Hepatocyte (in vitro differentiated cells): ENCODE measurements around the gene AAK1. TPM values are rescaled to one million over a fixed set of nuclear protein-coding genes. Genes with fewer than 3 reads are reported as not detected.

Experiments used
- DNase-seq: peaks from one replicate; pipeline ENCODE4 v3.0.0-alpha.2; 2016; ENCODE audit warnings: low spot score
- H2AFZ ChIP-seq: fragments of 200-600 bp; sonication (generic); 2 replicates; pipeline ENCODE4 v1.6.0; 2016; ENCODE audit warnings: antibody characterized with exemption, mild to moderate bottlenecking
- H3K27ac ChIP-seq: fragments of 200-600 bp; sonication (generic); 2 replicates; pipeline ENCODE4 v1.5.1; 2016; ENCODE audit warnings: mild to moderate bottlenecking
- H3K27me3 ChIP-seq: fragments of 200-600 bp; sonication (generic); 2 replicates; pipeline ENCODE4 v1.6.1; 2016
- H3K36me3 ChIP-seq: fragments of 200-600 bp; sonication (generic); replicated peaks from 2 replicates; pipeline ENCODE4 v1.5.1; 2016; ENCODE audit warnings: low read depth; ENCODE audit not compliant: insufficient read depth
- H3K4me1 ChIP-seq: fragments of 200-600 bp; sonication (generic); 2 replicates; pipeline ENCODE4 v1.5.1; 2016; ENCODE audit warnings: mild to moderate bottlenecking, moderate library complexity; ENCODE audit not compliant: insufficient read depth
- H3K4me2 ChIP-seq: fragments of 200-600 bp; sonication (generic); 2 replicates; pipeline ENCODE4 v1.6.0; 2016
- H3K4me3 ChIP-seq: fragments of 200-600 bp; sonication (generic); 2 replicates; pipeline ENCODE4 v1.5.1; 2016; ENCODE audit warnings: mild to moderate bottlenecking
- H3K79me2 ChIP-seq: fragments of 200-600 bp; sonication (generic); 2 replicates; pipeline ENCODE4 v1.6.0; 2017; ENCODE audit warnings: mild to moderate bottlenecking
- H3K9me2 ChIP-seq: fragments of 200-600 bp; sonication (generic); replicated peaks from 2 replicates; pipeline ENCODE4 v1.6.0; 2017; ENCODE audit warnings: mild to moderate bottlenecking; ENCODE audit not compliant: insufficient read depth
- H3K9me3 ChIP-seq: fragments of 200-600 bp; sonication (generic); 2 replicates; pipeline ENCODE4 v1.5.1; 2016; ENCODE audit warnings: low read depth, mild to moderate bottlenecking
- H4K20me1 ChIP-seq: fragments of 200-600 bp; sonication (generic); 2 replicates; pipeline ENCODE4 v1.6.0; 2016; ENCODE audit warnings: mild to moderate bottlenecking; ENCODE audit not compliant: insufficient read depth, poor library complexity, severe bottlenecking
- EZH2 ChIP-seq: fragments of 200-600 bp; sonication (generic); IDR thresholded peaks from 2 replicates; pipeline ENCODE4 v1.6.1; 2016; ENCODE audit warnings: antibody characterized with exemption, mild to moderate bottlenecking, borderline replicate concordance
- EZH2phosphoT487 ChIP-seq: fragments of 200-600 bp; sonication (generic); IDR thresholded peaks from one replicate; pipeline ENCODE4 v1.6.1; 2018; ENCODE audit warnings: antibody characterized with exemption, mild to moderate bottlenecking, low read depth, moderate library complexity; ENCODE audit not compliant: unreplicated experiment, severe bottlenecking
- WGBS: methylation state at CpG from one replicate; pipeline ENCODE4 v1.1.6; 2016; ENCODE audit warnings: low lambda C conversion rate; ENCODE audit errors: missing lambda C conversion rate; 5-methylcytosine and 5-hydroxymethylcytosine counted together
- polyA plus RNA-seq: library from polyadenylated mRNA; unstranded; fragments of >200 nt; fragmentation: Nextera tagmentation; extraction: Ambion mirVana; gene quantifications from 2 replicates; pipeline ENCODE4 v1.2.1, GENCODE V29; 2016
- total RNA-seq: library from RNA; depleted of rRNA; stranded (reverse); fragments of >200 nt; gene quantifications from 2 replicates; pipeline ENCODE4 v1.2.3, GENCODE V29; 2014
- TF ChIP-seq, protein P1 (sequence below): fragments of 200-600 bp; sonication (generic); IDR thresholded peaks from 2 replicates; pipeline ENCODE4 v1.5.1; 2016; ENCODE audit warnings: antibody characterized with exemption, mild to moderate bottlenecking; ENCODE audit not compliant: poor library complexity

AAK1 gene
- total and polyA plus RNA-seq, 2 experiments from 2014 or later: 30.1 to 30.8 TPM

DNA sequence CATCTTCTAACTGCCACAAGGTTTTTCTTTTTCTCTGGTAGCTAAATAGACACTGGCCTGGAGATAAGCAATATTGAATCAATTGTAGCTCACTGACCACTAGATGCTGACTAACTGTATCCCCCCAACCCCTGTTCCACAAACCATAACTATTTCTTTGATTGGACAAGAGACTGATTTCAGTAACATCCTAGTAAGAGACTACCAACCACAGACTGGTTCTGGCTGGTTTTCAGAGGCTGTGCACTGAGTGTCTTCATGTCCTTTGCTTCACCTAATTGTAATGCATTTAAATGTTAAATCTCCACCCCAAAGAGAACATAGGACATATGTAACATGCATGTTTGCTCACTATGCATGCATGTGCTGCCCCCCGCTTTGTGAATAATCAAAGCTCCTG lies 3.2 kb upstream of the AAK1 start:
- Histone ChIP-seq H2AFZ (no peak overlapping the region), H3K4me1 (peaks cover 14% of the 10 kb centered on the region), H3K79me2 (peaks cover 9% of the 10 kb centered on the region), H3K4me2 (no peak overlapping the region), H3K9me3 (no peaks in the 10 kb centered on the region), H3K36me3 (no peaks in the 10 kb centered on the region), H3K4me3 (no peak overlapping the region), H3K27ac (no peak overlapping the region), H3K9me2 (no peaks in the 10 kb centered on the region), H4K20me1 (no peaks in the 10 kb centered on the region), H3K27me3 (no peaks in the 10 kb centered on the region)
- TF ChIP-seq EZH2phosphoT487 (no peak), EZH2 (no peak)
- TF ChIP-seq, protein P1, sequence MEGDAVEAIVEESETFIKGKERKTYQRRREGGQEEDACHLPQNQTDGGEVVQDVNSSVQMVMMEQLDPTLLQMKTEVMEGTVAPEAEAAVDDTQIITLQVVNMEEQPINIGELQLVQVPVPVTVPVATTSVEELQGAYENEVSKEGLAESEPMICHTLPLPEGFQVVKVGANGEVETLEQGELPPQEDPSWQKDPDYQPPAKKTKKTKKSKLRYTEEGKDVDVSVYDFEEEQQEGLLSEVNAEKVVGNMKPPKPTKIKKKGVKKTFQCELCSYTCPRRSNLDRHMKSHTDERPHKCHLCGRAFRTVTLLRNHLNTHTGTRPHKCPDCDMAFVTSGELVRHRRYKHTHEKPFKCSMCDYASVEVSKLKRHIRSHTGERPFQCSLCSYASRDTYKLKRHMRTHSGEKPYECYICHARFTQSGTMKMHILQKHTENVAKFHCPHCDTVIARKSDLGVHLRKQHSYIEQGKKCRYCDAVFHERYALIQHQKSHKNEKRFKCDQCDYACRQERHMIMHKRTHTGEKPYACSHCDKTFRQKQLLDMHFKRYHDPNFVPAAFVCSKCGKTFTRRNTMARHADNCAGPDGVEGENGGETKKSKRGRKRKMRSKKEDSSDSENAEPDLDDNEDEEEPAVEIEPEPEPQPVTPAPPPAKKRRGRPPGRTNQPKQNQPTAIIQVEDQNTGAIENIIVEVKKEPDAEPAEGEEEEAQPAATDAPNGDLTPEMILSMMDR: no peak
- DNase-seq: no peak
- WGBS: 100% methylated on average over 1 of the region's 1 CpG

DNA sequence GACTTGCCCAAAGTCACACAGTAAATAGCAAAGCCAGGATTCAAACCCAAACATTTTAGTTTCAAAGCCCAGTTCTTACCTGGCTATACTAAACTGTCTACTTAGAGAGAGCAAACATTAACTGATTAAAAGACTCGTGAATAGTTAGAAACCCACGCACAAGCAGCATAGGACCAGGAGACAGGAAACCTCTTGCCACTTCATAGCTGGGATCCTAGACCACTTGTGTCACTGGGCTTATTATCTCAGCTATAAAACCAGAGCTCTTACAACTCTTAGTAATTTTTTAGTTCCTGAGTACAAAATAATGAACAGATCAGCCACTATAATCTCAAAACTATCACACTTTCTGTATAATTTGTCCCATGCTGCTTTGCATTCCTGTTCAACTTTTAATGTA lies 2.4 kb upstream of the AAK1 start:
- TF ChIP-seq EZH2 (no peak), EZH2phosphoT487 (no peak)
- Histone ChIP-seq H3K27me3 (no peaks in the 10 kb centered on the region), H2AFZ (no peak overlapping the region), H3K9me2 (no peaks in the 10 kb centered on the region), H3K79me2 (peaks cover 17% of the 10 kb centered on the region), H3K9me3 (no peaks in the 10 kb centered on the region), H3K36me3 (no peaks in the 10 kb centered on the region), H3K4me2 (peak overlapping the region; percentile 85), H3K4me3 (no peak overlapping the region), H3K4me1 (peaks cover 21% of the 10 kb centered on the region), H4K20me1 (peaks cover 2% of the 10 kb centered on the region), H3K27ac (peak overlapping the region; percentile 22)
- no peak for DNase-seq
- WGBS: 58% methylated on average over 2 of the region's 2 CpGs

DNA sequence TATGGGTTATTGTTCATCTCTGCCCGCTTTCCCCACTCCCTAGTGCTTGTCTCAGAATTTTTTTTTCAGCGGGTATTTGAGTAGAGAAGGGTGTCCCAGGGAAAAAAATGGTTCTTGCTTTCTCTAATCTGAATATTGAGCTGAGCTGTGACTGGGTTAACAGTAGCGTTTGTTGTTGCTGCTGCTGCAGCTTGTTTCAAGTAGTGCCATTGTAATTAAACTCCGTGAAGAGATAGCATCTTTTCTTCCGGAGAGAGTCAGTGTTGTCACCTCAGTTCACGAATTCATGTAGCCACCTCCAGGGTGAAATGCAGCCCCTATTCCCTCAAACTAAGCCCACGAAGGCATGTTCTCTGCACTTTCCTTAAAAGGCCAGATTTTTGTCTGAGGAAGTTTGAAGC lies 1.5 kb upstream of the AAK1 start:
- Histone ChIP-seq H3K79me2 (peaks cover 25% of the 10 kb centered on the region), H3K4me2 (peak overlapping the region; percentile 85), H3K27me3 (no peaks in the 10 kb centered on the region), H3K9me2 (no peaks in the 10 kb centered on the region), H3K4me1 (peaks cover 26% of the 10 kb centered on the region), H4K20me1 (peaks cover 10% of the 10 kb centered on the region), H2AFZ (peak overlapping the region; percentile 86), H3K4me3 (peak overlapping the region; percentile 70), H3K36me3 (no peaks in the 10 kb centered on the region), H3K27ac (peak overlapping the region; percentile 100), H3K9me3 (no peaks in the 10 kb centered on the region)
- DNase-seq: no peak
- no peak for TF ChIP-seq EZH2
- TF ChIP-seq, protein P1: no peak
- TF ChIP-seq EZH2phosphoT487: no peak
- WGBS: 22% methylated on average over 7 of the region's 7 CpGs

DNA sequence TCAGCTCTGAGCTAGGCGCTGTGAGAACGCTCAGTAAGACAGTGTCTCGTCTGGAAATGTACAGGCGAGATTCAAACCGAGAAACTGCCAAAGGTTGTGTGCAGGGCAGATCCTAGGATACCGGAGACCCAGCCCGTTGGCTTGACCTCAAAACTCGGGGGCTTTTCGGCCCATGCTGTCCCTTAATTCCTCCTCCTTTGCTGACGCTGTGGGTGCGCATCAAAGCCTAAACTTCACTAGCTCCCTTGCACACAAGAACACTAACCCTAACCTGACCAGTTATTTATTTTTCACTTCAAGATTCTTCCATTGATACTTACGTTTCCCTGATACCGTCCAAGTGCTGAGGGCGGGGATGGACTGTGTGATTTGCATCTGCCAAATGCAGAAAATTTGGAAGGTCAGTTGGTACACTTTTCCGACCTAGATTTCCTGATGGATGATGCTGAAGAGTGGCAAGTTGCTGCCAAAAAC lies 1.0 kb upstream of the AAK1 start:
- H3K9me3 ChIP-seq: no peaks in the 10 kb centered on the region
- H3K4me3 ChIP-seq: peak overlapping the region; percentile 70
- H3K4me1 ChIP-seq: peaks cover 26% of the 10 kb centered on the region
- H3K27ac ChIP-seq: peak overlapping the region; percentile 100
- peak overlapping the region; percentile 86 for H2AFZ ChIP-seq
- no peaks in the 10 kb centered on the region for H3K36me3 ChIP-seq
- H3K4me2 ChIP-seq: peak overlapping the region; percentile 85
- 12% methylated on average over 15 of the region's 15 CpGs for WGBS
- no peaks in the 10 kb centered on the region for H3K9me2 ChIP-seq
- TF ChIP-seq EZH2: no peak
- TF ChIP-seq EZH2phosphoT487: no peak
- TF ChIP-seq, protein P1: no peak
- peaks cover 30% of the 10 kb centered on the region for H3K79me2 ChIP-seq
- H3K27me3 ChIP-seq: no peaks in the 10 kb centered on the region
- no peak for DNase-seq
- peaks cover 11% of the 10 kb centered on the region for H4K20me1 ChIP-seq
